Activated CD4-positive, alpha-beta memory T cell treated with anti-CD3 and anti-CD28 coated beads, Interleukin-2, amount 10 ng/mL, durations not matched to agents 7 days and 5 days (primary cell): ENCODE data around the gene FOXP2. TPM values are rescaled to one million over a fixed set of nuclear protein-coding genes. Genes with fewer than 3 reads are reported as not detected.
"Not testable (repeated sequence)": the region's sequence is repeated elsewhere in the genome, so short reads cannot be mapped to it uniquely, and the experiment has no call there.

Experiments
- CTCF ChIA-PET: fragments of 350-600 bp; sonication (Branson Sonifier 250); formaldehyde crosslinking; loops from one replicate; lab custom pipeline; 2021; ENCODE audit warnings: antibody characterized with exemption, inconsistent platforms; lab: Charles Lee
- POLR2A ChIA-PET: fragments of 350-600 bp; sonication (Branson Sonifier 250); formaldehyde crosslinking; loops from one replicate; lab custom pipeline; 2021; ENCODE audit warnings: antibody characterized with exemption; lab: Charles Lee
- DNase-seq: peaks from one replicate; pipeline ENCODE4 v3.0.0-alpha.2; 2020
- H3K27ac Mint-ChIP-seq: one replicate; pipeline ENCODE4 v1.8.0; 2021; ENCODE audit warnings: mild to moderate bottlenecking, mixed read lengths
- H3K27me3 Mint-ChIP-seq: one replicate; pipeline ENCODE4 v1.8.0; 2021; ENCODE audit warnings: mixed read lengths
- H3K36me3 Mint-ChIP-seq: one replicate; pipeline ENCODE4 v1.8.0; 2021; ENCODE audit warnings: low read depth, mixed read lengths
- H3K4me1 Mint-ChIP-seq: one replicate; pipeline ENCODE4 v1.8.0; 2021; ENCODE audit warnings: mixed read lengths
- H3K4me3 Mint-ChIP-seq: one replicate; pipeline ENCODE4 v1.8.0; 2021; ENCODE audit warnings: mild to moderate bottlenecking, mixed read lengths
- H3K9me3 Mint-ChIP-seq: one replicate; pipeline ENCODE4 v1.8.0; 2021; ENCODE audit warnings: mixed read lengths
- total RNA-seq, 2 experiments: library from RNA; stranded (reverse); gene quantifications; one replicate each; pipeline ENCODE4 v1.2.3, GENCODE V29; 2021

FOXP2 gene
- total RNA-seq, 2 experiments from 2014 or later: not detected

DNA sequence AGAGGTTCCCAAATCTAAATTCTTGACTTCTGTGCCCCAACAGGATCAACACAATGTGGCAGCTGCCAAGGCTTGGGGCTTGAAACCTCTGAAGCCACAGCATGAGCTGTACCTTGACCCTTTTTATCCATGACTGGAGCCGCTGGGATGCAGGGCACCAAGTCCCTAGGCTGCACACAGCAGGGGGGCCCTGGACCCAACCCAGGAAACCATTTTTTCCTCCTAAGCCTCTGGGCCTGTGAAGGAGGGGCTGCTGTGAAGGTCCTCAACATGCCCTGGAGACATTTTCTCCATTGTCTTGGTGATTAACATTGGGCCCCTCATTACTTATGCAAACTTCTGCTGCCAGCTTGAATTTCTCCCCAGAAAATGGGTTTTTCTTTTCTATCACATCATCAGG, 72.6 kb downstream of the FOXP2 start:
- no peak for DNase-seq
- H3K27me3 Mint-ChIP-seq: no peaks in the 10 kb centered on the region
- CTCF ChIA-PET: no interaction called here
- POLR2A ChIA-PET: no interaction called here
- peaks cover 8% of the 10 kb centered on the region for H3K9me3 Mint-ChIP-seq
- no peaks in the 10 kb centered on the region for H3K4me1 Mint-ChIP-seq
- H3K27ac Mint-ChIP-seq: no peak overlapping the region
- H3K36me3 Mint-ChIP-seq: no peaks in the 10 kb centered on the region
- no peak overlapping the region for H3K4me3 Mint-ChIP-seq

DNA sequence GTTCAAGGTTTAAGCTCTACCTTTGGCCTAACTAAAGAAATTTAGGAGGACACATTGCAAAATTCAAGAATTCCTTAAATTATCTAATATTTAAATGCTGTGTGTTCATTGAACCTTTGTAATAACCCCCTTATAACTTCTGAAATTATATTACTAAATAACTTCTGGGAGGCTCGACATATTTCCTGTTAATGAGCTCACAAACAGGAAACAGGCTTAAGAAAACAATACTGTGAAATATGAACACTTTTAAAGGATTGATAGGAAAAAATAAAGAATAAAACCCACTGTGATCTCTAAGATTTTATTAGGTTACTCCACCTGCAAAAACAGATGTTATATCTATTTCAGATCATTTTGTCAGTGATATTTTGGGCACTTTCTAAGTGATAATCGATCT, 74.1 kb downstream of the FOXP2 start:
- Mint-ChIP-seq H3K27ac (no peak overlapping the region), H3K9me3 (peaks cover 8% of the 10 kb centered on the region), H3K4me3 (no peak overlapping the region), H3K27me3 (no peaks in the 10 kb centered on the region), H3K36me3 (no peaks in the 10 kb centered on the region), H3K4me1 (no peaks in the 10 kb centered on the region)
- DNase-seq: no peak
- ChIA-PET CTCF (no interaction called here), POLR2A (no interaction called here)

DNA sequence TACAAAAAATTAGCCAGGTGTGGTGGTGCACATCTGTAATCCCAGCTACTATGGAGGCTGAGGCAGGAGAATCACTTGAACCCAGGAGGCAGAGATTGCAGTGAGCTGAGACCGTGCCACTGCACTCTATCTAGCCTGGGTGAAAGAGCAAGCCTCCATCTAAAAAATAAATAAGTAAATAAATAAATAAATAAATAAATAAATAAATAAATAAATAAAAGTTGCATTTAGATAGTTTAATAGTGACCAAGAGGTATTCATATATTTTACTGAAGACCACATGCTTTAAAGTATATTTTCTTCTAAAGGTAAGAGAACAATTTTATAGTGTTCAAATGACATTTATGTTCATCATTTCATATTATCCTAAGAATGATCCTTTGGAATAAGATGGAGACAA, 82.9 kb downstream of the FOXP2 start:
- POLR2A ChIA-PET, H3K27ac Mint-ChIP-seq, H3K4me1 Mint-ChIP-seq, CTCF ChIA-PET, H3K4me3 Mint-ChIP-seq, H3K36me3 Mint-ChIP-seq, DNase-seq, H3K9me3 Mint-ChIP-seq, H3K27me3 Mint-ChIP-seq: not testable (repeated sequence)

DNA sequence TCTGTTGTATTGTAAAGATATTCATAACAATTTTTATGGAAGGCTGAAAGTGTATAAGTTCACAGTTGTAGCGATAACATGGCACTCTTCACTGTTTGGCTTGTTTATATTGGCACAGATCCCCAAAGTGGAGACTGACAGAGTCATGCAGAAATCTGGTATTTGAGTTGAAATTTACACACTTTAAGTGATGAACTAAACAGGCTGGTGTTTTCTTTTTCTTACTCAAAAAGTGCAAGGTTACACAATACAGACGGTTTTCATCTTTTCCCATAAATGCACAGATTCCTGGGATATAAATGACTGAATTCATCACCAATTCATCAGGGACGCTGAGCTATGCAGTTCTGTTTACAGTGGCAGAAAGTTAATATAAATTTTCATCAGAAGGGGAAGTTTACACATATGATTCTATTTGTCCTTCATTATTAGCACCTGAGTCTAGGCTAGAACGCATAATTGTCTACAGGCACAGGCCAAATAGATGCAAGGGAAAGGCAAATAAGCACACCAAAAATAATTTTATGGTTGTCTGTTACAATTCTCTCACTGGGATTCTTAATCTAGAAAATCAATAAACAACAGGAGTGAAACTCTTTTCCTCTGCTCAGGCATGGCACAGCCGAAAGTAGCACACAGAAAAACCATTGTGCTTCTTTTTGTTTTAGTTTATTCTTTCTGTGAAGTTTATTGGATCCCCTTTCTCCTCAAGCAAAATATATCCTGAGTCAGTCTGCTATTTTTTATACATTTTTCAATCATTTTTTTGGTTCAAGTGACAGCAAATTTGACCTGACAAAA, 88.0 kb downstream of the FOXP2 start:
- no peak for DNase-seq
- Mint-ChIP-seq H3K27me3 (no peaks in the 10 kb centered on the region), H3K4me3 (no peak overlapping the region), H3K4me1 (no peaks in the 10 kb centered on the region), H3K9me3 (no peaks in the 10 kb centered on the region), H3K36me3 (no peaks in the 10 kb centered on the region), H3K27ac (no peak overlapping the region)
- ChIA-PET POLR2A (no interaction called here), CTCF (no interaction called here)

DNA sequence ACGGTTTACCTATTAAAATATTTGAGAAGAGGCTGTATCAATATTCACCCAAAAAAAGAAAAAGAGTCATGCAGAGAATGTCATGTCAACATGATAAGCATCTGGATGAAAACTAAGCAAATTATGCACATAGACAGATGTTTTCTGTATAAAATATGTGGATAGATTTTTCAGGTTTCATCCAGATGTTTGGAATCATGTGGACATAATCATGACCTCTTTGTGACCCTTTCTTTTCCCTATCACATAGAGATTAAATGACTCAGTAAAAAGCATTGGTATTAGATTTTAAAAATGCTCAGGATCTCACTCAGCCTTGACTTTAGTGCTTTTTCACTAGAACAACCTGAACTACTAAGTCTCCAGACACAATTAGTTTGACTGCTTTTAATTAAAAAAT, 90.0 kb downstream of the FOXP2 start:
- Mint-ChIP-seq H3K36me3 (no peaks in the 10 kb centered on the region), H3K9me3 (no peaks in the 10 kb centered on the region), H3K27ac (no peak overlapping the region), H3K4me1 (no peaks in the 10 kb centered on the region), H3K27me3 (no peaks in the 10 kb centered on the region), H3K4me3 (no peak overlapping the region)
- no peak for DNase-seq
- CTCF ChIA-PET: no interaction called here
- POLR2A ChIA-PET: no interaction called here

DNA sequence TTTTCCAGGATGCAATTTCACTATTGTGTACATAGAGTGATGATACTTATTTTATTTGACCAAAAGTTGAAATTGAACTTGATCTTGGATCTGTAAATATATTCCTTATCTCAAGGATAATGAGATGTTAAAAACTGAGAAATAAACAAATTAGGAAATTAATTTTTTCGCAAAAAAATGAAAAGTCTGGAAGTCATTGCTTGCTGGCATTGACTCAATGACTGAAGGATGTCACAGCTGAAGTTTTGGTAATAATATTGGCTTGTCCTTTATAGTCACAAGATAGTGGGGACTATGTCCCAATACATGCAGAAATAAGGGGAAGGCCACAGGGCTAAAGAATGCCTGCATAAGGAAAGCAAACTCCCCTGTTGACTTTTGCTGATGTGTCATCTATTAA, 92.8 kb downstream of the FOXP2 start:
- Mint-ChIP-seq H3K36me3 (no peaks in the 10 kb centered on the region), H3K27me3 (no peaks in the 10 kb centered on the region), H3K4me3 (no peak overlapping the region), H3K4me1 (no peaks in the 10 kb centered on the region), H3K27ac (no peak overlapping the region), H3K9me3 (no peaks in the 10 kb centered on the region)
- no peak for DNase-seq
- ChIA-PET POLR2A (no interaction called here), CTCF (no interaction called here)

DNA sequence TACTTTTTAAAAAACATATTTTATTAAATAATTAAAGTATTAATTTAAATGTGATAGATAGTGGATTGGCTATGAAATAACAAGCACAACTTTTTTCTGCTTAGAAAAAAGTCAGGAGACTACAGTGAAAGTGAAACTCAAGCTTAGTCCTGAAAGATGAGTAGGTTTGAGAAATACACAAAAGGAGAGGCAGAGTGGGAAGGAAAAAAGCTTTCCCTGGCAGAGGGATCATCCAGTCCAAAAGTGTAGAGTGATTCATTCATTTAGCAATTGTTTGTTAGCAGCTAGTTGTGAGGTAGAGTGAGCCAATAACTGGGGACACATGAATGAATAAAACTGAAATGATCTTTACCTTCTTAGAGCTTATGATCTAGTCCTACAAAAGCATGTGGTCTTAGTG, 93.5 kb downstream of the FOXP2 start:
- Mint-ChIP-seq H3K27me3 (no peaks in the 10 kb centered on the region), H3K9me3 (no peaks in the 10 kb centered on the region), H3K36me3 (no peaks in the 10 kb centered on the region), H3K4me3 (no peak overlapping the region), H3K27ac (no peak overlapping the region), H3K4me1 (no peaks in the 10 kb centered on the region)
- ChIA-PET POLR2A (no interaction called here), CTCF (no interaction called here)
- no peak for DNase-seq

DNA sequence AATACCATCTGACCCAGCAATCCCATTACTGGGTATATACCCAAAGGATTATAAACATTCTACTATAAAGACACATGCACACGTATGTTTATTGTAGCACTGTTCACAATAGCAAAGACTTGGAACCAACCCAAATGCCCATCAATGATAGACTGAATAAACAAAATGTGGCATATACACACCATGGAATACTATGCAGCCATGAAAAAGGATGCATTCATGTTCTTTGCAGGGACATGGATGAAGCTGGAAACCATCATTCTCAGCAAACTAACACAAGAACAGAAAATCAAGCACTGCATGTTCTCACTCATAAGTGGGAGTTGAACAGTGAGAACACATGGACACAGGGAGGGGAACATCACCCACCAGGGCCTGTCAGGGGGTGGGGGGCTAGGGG, 96.2 kb downstream of the FOXP2 start:
- H3K27ac Mint-ChIP-seq, H3K36me3 Mint-ChIP-seq, H3K9me3 Mint-ChIP-seq, H3K4me3 Mint-ChIP-seq, H3K4me1 Mint-ChIP-seq, H3K27me3 Mint-ChIP-seq, DNase-seq, CTCF ChIA-PET, POLR2A ChIA-PET: not testable (repeated sequence)

DNA sequence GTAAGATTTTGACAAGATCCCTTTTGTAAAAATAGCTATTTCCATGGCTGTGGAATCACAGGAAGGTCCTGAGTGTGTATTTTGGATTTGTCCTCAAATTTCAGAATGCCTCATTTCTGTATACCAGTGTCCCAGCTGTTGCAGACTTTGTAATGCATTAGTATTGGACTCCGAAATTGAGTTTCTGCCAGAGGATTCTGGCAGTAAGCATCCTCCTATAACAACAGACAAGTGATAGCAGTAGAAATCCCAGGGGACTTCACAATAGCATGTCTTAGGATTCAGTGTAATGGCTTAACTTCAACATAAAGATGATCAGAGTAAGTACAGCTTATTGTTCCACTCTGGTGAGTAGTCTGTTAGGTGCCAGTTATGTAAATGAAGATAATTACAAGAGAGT, 104.6 kb downstream of the FOXP2 start:
- Mint-ChIP-seq H3K36me3 (no peaks in the 10 kb centered on the region), H3K4me1 (no peaks in the 10 kb centered on the region), H3K27ac (no peak overlapping the region), H3K4me3 (no peak overlapping the region), H3K9me3 (no peaks in the 10 kb centered on the region), H3K27me3 (no peaks in the 10 kb centered on the region)
- no peak for DNase-seq
- ChIA-PET CTCF (no interaction called here), POLR2A (no interaction called here)

DNA sequence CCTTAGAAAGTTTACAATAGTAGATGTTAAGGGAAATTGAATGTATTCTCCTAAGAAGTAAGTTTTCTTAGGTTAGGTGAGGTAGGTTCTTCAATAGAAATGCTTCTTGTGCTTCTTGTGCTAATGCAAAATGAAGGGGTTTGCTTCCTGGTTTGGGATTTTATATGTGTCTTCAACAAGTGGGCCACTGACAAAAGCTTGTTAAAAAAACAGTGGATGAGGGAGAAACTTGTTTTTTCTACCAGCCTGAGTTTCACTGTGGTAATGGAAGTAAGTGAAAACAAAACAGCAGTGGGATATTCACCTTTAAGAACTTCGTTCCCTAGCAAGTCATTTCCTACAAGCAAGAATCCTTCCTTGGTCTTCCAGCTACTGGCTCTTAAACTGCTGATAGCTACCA, 107.5 kb downstream of the FOXP2 start:
- POLR2A ChIA-PET: no interaction called here
- Mint-ChIP-seq H3K4me1 (no peaks in the 10 kb centered on the region), H3K27ac (no peak overlapping the region), H3K27me3 (no peaks in the 10 kb centered on the region), H3K9me3 (no peaks in the 10 kb centered on the region), H3K4me3 (no peak overlapping the region), H3K36me3 (no peaks in the 10 kb centered on the region)
- CTCF ChIA-PET: no interaction called here
- DNase-seq: no peak

DNA sequence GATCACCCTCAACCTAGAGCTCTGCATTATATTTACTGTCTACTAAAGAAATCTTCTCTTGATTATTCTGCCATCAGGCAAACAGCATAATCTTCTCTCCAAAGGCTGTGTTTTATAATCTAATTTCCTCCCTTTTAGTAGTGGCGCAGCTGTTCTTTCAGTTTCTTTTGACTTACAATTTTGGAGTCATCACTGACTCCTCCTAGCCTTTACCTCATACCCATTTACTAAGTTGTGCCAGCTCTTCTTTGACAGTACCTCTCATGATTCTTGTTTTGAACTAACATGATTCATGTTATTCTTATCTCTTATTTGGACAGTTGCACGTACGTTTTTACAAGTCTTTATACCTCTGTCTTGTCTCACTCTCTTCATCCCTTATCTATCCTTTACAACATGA, 113.0 kb downstream of the FOXP2 start:
- Mint-ChIP-seq H3K27ac (no peak overlapping the region), H3K27me3 (no peaks in the 10 kb centered on the region), H3K4me1 (no peaks in the 10 kb centered on the region), H3K36me3 (no peaks in the 10 kb centered on the region), H3K4me3 (no peak overlapping the region), H3K9me3 (no peaks in the 10 kb centered on the region)
- ChIA-PET POLR2A (no interaction called here), CTCF (no interaction called here)
- DNase-seq: no peak

DNA sequence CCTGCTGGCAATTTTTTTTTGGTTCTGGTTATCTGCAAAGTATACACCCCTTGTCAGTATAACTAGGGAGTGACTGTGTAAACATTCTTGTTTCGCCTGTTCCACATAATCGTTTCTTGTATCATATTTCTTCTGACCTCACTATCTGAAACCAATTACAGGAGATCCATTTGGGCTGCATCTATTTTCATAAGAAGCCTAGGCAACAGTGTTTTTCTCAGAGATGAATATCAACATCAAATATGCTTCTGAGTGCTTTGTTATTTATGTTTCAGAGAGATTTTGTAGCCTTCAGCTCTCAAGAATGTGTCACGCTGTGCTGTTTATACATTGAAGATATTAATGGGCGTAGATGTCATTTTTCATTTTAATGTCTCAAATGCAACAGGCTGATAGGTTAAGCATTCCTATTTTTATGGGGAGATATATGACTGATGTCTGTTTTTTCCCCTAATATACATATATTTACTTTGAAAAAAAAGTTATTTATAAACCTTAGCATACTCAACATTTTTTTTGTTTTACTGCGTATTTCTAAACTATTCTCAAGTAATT, 115.5 kb downstream of the FOXP2 start:
- no peak for DNase-seq
- ChIA-PET POLR2A (no interaction called here), CTCF (no interaction called here)
- Mint-ChIP-seq H3K4me3 (no peak overlapping the region), H3K27ac (no peak overlapping the region), H3K9me3 (no peaks in the 10 kb centered on the region), H3K4me1 (no peaks in the 10 kb centered on the region), H3K27me3 (no peaks in the 10 kb centered on the region), H3K36me3 (no peaks in the 10 kb centered on the region)

DNA sequence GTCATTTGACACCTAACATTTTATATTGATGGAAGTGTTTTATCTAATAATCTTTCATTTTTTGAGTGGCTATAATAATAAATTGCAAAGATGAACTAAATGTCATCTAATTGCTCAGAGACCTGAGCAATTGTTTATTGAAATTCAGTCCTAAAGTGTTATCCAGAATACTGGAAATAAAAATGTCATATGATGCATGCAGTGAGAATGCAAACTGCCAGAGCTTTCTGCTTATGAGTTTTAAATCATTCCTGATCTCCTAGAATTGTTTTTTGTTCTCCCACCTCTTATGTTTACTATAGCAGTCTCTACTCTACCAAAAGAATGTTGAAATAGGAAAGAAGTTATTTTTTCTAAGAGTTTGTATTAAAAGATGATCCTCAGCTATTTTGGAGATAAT, 116.7 kb downstream of the FOXP2 start:
- Mint-ChIP-seq H3K36me3 (no peaks in the 10 kb centered on the region), H3K4me1 (no peaks in the 10 kb centered on the region), H3K4me3 (no peak overlapping the region), H3K27me3 (peaks cover 4% of the 10 kb centered on the region), H3K9me3 (no peaks in the 10 kb centered on the region), H3K27ac (no peak overlapping the region)
- ChIA-PET CTCF (no interaction called here), POLR2A (no interaction called here)
- DNase-seq: no peak

DNA sequence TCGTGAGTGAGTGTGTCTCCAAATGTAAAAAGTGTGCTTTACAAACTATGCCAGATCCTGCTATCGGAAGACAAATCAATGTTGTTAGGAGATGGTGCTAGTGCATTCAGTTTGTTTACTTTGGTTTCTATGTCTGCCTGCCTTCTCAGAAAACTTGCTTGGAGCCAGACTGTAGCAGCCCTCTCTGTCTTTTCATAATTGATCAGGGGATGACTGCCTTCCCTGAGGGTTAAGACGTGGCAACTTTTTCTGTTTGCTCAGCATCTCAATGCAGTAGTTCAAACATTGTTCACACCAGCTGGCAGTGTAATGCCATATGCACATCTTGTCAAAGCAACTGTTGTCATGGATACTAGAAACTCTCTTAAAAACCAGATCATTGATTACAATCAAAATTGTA, 118.5 kb downstream of the FOXP2 start:
- H3K9me3 Mint-ChIP-seq: no peaks in the 10 kb centered on the region
- no peak overlapping the region for H3K27ac Mint-ChIP-seq
- POLR2A ChIA-PET: no interaction called here
- CTCF ChIA-PET: no interaction called here
- H3K36me3 Mint-ChIP-seq: no peaks in the 10 kb centered on the region
- peaks cover 4% of the 10 kb centered on the region for H3K27me3 Mint-ChIP-seq
- H3K4me1 Mint-ChIP-seq: no peaks in the 10 kb centered on the region
- no peak for DNase-seq
- no peak overlapping the region for H3K4me3 Mint-ChIP-seq
